ENCODE results near the gene STK32C.

The STK32C gene

DNA sequence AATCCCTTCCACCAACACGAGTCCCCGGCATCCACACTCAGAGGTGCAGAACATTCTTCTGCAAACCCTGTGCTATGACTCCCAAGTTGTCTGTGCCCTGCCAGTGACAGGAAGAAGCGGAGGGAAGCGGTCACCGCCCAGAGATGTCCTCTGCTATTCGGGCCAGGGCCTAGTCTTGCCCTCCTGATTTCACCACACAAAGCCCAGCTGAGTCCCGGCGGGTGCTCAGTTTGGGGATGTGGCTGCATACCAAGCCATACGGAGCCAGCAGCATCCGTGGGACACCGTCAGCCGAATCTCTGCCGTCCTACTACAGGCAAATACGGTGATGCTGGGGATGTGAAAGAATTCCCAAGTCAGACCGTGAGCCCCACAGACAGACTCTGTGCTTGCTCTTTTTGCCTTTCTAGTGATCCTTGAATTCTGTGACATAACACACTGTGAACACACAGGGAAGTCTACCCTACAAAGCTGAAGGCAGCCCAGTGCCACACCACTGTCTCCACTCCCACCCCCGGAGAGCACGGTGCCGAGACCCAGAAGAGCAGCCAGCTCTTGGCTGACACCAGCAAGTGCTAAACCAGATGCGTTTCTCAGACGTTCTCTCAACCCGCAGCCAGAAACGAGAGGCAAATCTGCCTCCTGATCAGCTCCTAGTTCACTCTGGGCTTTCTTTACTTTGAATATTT is 2.0 kb downstream of the STK32C start:
- H3K9me3 ChIP-seq (ENCODE audit: insufficient read depth, low read depth, low read length): peaks cover 7% of the 10 kb centered on the region; the same call in 1 of the 2 replicates
- no peaks in the 10 kb centered on the region for H3K36me3 ChIP-seq (ENCODE audit: insufficient read depth, low read depth, low read length)
- no peaks in the 10 kb centered on the region; the same call in 1 of the 2 replicates for H3K4me1 ChIP-seq (ENCODE audit: insufficient read depth, low read length)
- H3K9ac ChIP-seq (ENCODE audit: low read depth, low read length): no peak overlapping the region
- no peak overlapping the region for H3K4me3 ChIP-seq (ENCODE audit: low read length)
- H3K27ac ChIP-seq (ENCODE audit: low read length): no peak overlapping the region
- peaks cover 50% of the 10 kb centered on the region for H3K27me3 ChIP-seq (ENCODE audit: insufficient read depth, low read length)

DNA sequence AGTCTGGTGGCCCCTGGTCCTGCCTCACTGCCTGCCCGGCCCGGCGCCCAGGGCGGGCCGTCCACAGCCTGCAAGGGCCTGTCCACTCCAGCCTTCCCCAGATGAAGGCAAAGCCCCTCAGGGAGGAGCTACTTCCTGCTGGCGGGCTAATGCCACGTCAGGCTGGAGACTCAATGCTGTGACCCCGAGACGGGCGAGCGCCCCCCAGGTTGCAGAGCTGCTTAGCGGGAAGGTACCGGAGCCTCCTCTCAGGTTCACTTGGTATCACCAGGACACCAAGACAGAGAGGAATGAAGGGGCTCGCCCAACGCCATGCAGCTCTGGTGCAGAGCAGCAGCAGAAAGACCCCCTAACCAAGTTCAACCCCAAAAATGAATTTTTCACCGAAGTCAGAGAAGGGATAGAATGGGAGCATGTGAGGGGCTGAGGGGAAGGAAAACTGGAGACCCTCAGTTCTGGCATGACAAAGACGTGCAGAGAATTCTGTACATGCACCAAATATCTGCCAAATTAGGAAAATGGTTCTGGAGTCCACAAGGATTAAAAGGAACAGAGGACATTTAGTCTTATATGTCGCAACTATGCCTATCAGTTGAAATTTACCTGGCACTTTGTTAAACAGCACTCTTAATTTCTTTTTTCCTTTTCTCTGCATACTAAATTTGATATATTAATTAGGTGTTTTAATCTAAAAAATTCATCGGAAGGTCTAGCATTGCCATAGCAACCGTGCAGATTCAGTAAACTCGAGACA is 2.8 kb downstream of the STK32C start:
- Histone ChIP-seq H3K4me3 (ENCODE audit: low read length) (no peak overlapping the region), H3K9me3 (ENCODE audit: insufficient read depth, low read depth, low read length) (peaks cover 7% of the 10 kb centered on the region; the same call in 1 of the 2 replicates), H3K36me3 (ENCODE audit: insufficient read depth, low read depth, low read length) (no peaks in the 10 kb centered on the region), H3K27ac (ENCODE audit: low read length) (no peak overlapping the region), H3K9ac (ENCODE audit: low read depth, low read length) (no peak overlapping the region), H3K4me1 (ENCODE audit: insufficient read depth, low read length) (no peaks in the 10 kb centered on the region; the same call in 1 of the 2 replicates), H3K27me3 (ENCODE audit: insufficient read depth, low read length) (peaks cover 41% of the 10 kb centered on the region)

DNA sequence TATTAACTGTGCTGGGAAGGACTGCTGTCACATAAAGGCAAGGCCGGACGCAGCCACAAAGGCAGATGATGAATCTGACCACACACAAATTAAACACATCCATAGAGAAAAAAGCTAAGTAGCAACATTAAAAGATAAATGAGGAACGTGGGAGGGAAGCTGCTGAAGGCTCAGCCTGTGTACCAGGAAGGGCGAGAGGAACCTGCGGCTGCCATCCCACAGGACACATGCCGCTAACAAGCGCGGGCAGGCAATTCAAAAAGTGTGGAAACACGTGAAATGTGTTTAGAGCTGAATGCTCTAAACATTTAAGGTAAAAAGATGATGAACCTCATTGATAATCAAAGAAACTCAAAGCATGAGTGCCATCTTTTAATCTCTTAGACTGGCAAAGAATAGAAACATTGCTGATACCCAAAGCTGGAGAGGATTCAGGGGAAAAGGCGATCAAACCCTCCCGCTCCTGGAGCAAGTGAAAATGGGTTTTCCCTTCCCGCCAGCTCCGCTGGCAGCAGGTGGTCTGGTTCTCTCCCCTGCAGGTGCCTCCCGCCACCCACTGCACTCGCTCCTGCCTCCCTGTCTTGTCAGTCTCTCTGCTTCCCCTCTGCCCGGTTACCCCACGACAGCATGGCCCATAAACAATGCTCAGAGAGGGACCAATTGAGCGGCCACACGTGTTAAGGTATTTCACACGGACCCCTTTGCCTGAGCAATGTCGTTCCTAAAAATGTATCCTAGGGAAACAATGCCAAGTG is 4.2 kb downstream of the STK32C start:
- Histone ChIP-seq H3K9me3 (ENCODE audit: insufficient read depth, low read depth, low read length) (peaks cover 7% of the 10 kb centered on the region; the same call in 1 of the 2 replicates), H3K27me3 (ENCODE audit: insufficient read depth, low read length) (peaks cover 27% of the 10 kb centered on the region), H3K27ac (ENCODE audit: low read length) (no peak overlapping the region), H3K9ac (ENCODE audit: low read depth, low read length) (no peak overlapping the region), H3K4me1 (ENCODE audit: insufficient read depth, low read length) (no peaks in the 10 kb centered on the region), H3K4me3 (ENCODE audit: low read length) (no peak overlapping the region), H3K36me3 (ENCODE audit: insufficient read depth, low read depth, low read length) (no peaks in the 10 kb centered on the region)

DNA sequence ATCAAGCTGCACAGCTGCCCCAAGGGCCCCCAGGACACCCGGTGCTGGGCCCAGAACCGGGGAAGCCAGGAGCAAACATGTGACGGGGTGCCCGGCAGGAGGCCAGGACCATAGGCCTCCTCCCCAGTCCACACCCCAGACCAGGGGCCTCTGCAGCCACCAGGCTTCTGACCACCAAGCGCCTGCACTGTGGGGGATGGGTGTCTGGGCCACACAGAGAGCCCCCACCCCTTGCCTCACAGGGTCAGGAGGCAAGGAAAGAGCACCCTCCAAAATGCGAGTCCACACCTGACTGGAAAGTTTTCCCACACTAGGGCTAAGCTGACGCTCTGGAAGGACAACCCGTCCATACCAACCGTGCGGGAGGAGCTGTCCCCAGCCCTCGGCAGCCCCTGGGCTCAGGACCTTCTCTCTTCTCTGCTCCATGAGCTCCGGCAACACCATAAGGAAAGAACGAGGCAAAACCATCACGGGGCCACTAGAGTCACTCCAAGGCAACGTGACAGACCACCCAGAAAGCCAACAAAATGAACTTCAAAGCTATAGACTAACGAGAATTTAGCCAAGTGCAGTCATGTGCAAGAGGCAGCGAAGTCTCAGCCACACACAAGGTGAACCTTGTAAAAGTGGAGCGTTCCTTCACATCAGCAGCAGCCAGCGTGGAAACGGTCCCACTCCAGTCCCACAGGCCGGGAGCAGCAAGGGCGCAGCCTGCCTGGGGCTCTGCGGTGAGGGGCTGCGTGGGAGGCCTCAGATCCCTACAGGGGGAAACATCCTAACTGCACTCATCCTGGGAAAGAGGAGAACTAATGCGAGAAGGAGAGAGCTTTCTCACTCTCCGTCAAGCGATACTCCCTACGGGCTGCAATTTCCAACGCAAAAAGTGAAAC is 5.1 kb downstream of the STK32C start:
- H3K9me3 ChIP-seq (ENCODE audit: insufficient read depth, low read depth, low read length): peaks cover 7% of the 10 kb centered on the region; the same call in 1 of the 2 replicates
- no peaks in the 10 kb centered on the region; the same call in 1 of the 2 replicates for H3K4me1 ChIP-seq (ENCODE audit: insufficient read depth, low read length)
- peaks cover 26% of the 10 kb centered on the region for H3K27me3 ChIP-seq (ENCODE audit: insufficient read depth, low read length)
- H3K9ac ChIP-seq (ENCODE audit: low read depth, low read length): no peak overlapping the region
- H3K4me3 ChIP-seq (ENCODE audit: low read length): no peak overlapping the region
- H3K36me3 ChIP-seq (ENCODE audit: insufficient read depth, low read depth, low read length): no peaks in the 10 kb centered on the region
- no peak overlapping the region for H3K27ac ChIP-seq (ENCODE audit: low read length)

DNA sequence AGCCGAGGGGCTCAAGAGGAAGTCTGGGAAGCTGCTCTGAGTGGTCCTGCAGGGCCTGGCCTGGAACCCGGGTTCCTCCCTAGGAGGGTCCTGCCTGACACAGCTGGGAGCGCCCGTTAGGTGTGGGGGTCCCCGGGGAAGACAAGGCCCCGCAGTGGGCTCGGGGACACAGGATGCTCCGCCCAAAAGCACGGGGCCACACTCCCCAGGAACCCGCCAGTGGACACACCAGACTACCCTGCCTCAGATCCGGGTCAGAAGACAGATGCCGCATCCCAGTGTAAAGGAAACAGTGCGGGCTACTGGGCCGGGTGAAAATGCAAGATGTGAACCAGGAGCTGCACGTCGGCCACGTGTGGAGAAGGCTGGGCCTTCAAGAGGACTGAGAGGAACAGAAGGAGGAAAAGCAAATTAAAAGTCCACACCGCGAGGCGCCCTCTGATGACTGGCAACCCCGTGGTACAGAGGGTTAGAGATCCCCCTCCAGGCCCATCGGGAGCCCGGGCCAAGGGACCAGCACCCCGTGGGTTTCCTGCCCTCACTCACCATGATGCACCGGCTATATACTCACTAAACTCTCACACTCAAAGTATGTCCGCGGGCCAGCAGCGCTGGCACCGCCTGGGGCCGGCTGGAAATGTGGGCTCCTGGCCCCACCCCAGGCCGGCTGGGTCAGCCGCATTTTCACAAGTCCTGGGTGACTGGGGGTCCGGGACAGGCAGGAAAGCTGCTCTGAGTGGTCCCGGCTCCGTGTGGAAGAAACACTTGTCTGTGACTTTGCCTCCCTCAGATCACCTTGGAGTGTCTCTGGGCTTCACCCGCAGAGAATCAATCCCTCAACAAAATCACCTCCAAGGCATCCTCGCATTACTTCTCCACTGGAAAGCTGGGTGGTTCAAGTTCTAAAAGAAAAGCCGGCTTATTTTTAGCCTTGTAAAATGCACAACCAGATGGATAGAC is 6.1 kb downstream of the STK32C start:
- H3K4me3 ChIP-seq (ENCODE audit: low read length): no peak overlapping the region
- H3K9me3 ChIP-seq (ENCODE audit: insufficient read depth, low read depth, low read length): peaks cover 7% of the 10 kb centered on the region; the same call in 1 of the 2 replicates
- no peaks in the 10 kb centered on the region; the same call in 1 of the 2 replicates for H3K4me1 ChIP-seq (ENCODE audit: insufficient read depth, low read length)
- H3K27ac ChIP-seq (ENCODE audit: low read length): no peak overlapping the region
- H3K27me3 ChIP-seq (ENCODE audit: insufficient read depth, low read length): peaks cover 19% of the 10 kb centered on the region
- H3K9ac ChIP-seq (ENCODE audit: low read depth, low read length): no peak overlapping the region
- no peaks in the 10 kb centered on the region for H3K36me3 ChIP-seq (ENCODE audit: insufficient read depth, low read depth, low read length)

DNA sequence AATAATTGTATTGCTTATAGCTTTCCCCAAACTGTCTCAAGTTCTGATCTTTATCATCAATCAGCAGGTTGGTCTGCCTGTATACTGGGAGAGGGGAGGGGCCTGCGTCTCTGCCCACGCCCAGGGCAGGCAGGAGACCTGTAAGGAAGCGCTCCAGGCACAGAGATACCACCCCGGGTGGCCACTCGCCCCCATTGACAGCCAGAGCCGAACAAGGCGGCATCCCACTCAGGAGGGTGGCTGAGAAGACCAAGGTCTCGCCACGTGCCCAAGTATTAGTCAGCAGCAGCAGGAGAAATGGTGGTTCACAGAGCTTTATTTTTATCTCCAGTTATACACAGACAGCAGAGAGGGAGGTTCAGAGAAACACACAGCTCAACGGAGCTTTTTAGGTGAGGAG is 7.2 kb downstream of the STK32C start:
- Histone ChIP-seq H3K27me3 (ENCODE audit: insufficient read depth, low read length) (peaks cover 9% of the 10 kb centered on the region), H3K4me1 (ENCODE audit: insufficient read depth, low read length) (no peaks in the 10 kb centered on the region; the same call in 1 of the 2 replicates)

DNA sequence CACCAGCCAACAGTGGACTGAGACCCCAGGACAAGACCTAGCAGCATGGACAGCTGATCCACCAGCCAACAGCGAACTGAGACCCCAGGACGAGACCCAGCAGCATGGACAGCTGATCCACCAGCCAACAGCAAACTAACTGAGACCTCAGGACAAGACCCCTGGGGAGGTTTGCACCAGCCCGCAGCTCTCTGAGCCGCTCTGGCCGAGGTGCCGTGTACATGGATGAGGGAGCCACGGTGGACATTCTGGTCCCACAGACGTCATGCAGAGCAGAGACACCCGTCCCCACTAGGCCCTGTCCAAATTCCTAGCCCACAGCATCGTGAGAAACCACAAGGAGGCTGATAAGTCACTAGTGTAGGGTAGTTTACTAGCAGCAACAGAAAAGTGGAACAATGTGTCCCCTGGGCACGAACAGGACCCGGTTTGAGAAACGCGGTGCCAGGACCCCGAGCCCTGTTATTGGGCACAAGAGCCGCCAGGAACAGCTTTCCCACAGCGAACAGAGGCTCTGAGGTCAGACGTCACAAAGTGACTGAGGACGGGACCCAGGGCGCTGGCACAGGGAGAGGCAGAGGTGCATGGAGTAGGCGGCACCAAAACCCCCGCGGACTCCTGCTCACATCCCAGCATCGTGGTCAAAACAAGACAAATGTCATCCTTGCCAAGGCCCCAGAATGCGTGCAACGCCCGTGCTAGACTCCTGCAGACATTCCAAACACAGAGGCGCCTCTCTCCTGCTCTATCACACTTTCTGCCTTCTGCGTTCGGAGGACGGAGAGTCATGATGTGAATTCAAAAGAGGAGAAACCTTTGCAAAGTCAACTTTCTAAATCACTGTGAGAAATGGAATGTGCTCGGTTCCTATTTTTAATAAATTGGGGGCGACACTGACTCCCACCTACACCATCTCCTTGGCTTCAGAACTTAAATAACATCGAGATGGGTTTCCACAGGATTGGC is 8.1 kb downstream of the STK32C start:
- Histone ChIP-seq H3K4me3 (ENCODE audit: low read length) (no peak overlapping the region), H3K27me3 (ENCODE audit: insufficient read depth, low read length) (0 out of 2 replicates have a peak, but pooled peaks cover 1% of the 10 kb centered on the region), H3K9ac (ENCODE audit: low read depth, low read length) (no peak overlapping the region), H3K9me3 (ENCODE audit: insufficient read depth, low read depth, low read length) (no peaks in the 10 kb centered on the region), H3K4me1 (ENCODE audit: insufficient read depth, low read length) (no peaks in the 10 kb centered on the region; the same call in 1 of the 2 replicates), H3K27ac (ENCODE audit: low read length) (no peak overlapping the region), H3K36me3 (ENCODE audit: insufficient read depth, low read depth, low read length) (no peaks in the 10 kb centered on the region)

More for the DNA sequence above, 7.2 kb downstream of the STK32C start:
- Histone ChIP-seq H3K9ac (ENCODE audit: low read depth, low read length) (no peak overlapping the region), H3K27ac (ENCODE audit: low read length) (no peak overlapping the region), H3K9me3 (ENCODE audit: insufficient read depth, low read depth, low read length) (0 out of 2 replicates have a peak, but pooled peaks cover 2% of the 10 kb centered on the region), H3K4me3 (ENCODE audit: low read length) (no peak overlapping the region), H3K36me3 (ENCODE audit: insufficient read depth, low read depth, low read length) (no peaks in the 10 kb centered on the region)

DNA sequence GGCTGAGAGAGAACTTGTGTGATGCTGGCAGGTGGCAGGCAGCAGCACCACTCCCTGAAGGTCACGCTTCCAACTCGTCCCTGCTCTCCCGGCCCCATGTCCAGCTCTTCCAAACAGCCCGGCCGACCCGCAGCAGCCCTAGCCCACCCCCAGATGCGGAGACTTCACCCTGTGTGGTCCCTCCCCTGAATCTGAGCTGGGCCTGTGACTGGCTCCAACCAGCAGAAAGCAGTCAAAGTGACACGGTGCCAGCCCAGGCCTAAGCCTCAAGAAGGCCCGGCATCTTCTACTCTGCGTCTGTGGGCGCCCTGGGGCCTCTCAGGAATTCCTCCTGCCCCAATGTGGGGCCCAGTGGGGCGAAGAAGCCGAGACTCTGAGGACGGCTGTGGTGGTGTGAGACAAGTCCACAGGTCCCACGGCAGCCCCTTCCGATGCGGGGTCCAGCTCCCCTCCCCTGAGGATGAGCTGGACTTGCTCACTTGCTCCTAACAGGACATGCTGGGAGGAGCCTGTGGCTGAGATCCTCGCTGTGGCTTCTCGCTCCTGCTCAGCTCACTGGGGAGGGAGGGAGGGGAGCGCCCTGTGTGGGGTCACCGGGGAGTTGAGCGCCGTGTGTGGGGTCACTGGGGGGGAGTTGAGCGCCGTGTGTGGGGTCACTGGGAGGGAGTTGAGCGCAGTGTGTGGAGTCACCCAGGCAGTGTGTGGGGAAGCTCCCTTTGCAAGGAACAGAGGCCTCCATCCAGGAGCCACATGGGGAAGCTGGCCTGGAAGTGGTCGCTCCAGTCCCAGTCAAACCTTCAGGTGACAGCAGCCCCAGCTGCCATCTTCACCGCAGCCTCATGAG is 9.5 kb downstream of the STK32C start:
- Histone ChIP-seq H3K27me3 (ENCODE audit: insufficient read depth, low read length) (no peaks in the 10 kb centered on the region), H3K4me3 (ENCODE audit: low read length) (no peak overlapping the region), H3K9ac (ENCODE audit: low read depth, low read length) (no peak overlapping the region), H3K27ac (ENCODE audit: low read length) (no peak overlapping the region), H3K9me3 (ENCODE audit: insufficient read depth, low read depth, low read length) (no peaks in the 10 kb centered on the region), H3K4me1 (ENCODE audit: insufficient read depth, low read length) (peaks cover 2% of the 10 kb centered on the region; the same call in 1 of the 2 replicates), H3K36me3 (ENCODE audit: insufficient read depth, low read depth, low read length) (no peaks in the 10 kb centered on the region)

DNA sequence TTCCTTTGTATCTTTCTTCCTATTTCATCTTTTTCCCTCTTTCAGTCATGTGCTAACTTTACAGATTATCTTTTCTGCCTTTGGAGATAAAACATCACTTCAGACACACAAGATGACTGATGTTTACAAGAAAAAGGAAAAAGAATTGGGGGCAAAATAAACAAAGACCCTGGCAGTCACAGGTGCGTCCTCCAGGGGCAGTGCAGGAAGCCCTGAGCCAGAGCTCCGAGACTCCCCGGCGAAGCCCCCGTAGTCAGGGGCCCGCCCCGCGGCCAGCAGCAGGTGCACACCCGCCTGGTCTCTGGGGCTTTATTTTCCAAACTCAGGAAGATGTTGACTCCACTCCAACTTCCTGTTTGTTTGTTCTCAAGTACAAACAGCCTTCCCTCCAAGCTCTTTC is 10.2 kb downstream of the STK32C start:
- Histone ChIP-seq H3K27ac (ENCODE audit: low read length) (no peak overlapping the region), H3K9me3 (ENCODE audit: insufficient read depth, low read depth, low read length) (no peaks in the 10 kb centered on the region), H3K9ac (ENCODE audit: low read depth, low read length) (no peak overlapping the region), H3K4me3 (ENCODE audit: low read length) (no peak overlapping the region), H3K27me3 (ENCODE audit: insufficient read depth, low read length) (no peaks in the 10 kb centered on the region), H3K36me3 (ENCODE audit: insufficient read depth, low read depth, low read length) (no peaks in the 10 kb centered on the region), H3K4me1 (ENCODE audit: insufficient read depth, low read length) (peaks cover 3% of the 10 kb centered on the region; the same call in 1 of the 2 replicates)
